ENCODE measurements around the gene GSTO2. TPM values are rescaled to one million over a fixed set of nuclear protein-coding genes. Genes with fewer than 3 reads are reported as not detected.
A peak's percentile ranks its signal among the peaks of the same experiment; 100 is the strongest.

The GSTO2 gene
- total and polyA plus RNA-seq, 2 of the 13 experiments (the other 11 are each of a cell fraction or from before 2014, with no cell fraction given), result 2.1 to 7.9 TPM

DNA sequence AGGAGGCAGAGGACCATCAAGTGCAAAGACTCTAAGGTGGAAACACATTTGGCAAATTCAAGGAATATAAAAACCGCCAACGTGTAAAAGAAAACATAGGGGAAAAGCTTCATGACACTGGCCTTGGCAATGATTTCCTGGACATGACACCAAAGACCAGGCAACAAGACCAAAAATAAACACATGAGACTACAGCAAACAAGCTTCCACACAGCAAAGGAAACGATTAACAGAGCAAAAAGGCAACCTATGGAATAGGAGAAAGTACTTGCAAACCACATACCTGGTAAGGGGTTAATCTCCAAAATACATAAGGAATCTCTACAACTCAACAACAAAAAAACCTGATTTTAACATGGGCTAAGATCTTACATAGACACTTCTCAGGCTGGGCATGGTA is 10.8 kb upstream of the GSTO2 start (continued):
- TF ChIP-seq ZNF431 (CRISPR knock-in tag; IDR thresholded peaks at IDR 0.05; ENCODE audit: borderline replicate concordance, low read depth) (0 out of 2 replicates have a peak, but pooled peaks have one; percentile 36), KAT7 (CRISPR knock-in tag; IDR thresholded peaks at IDR 0.05; ENCODE audit: borderline replicate concordance) (0 out of 2 replicates have a peak, but pooled peaks have one; percentile 23), NCOA2 (CRISPR knock-in tag; IDR thresholded peaks at IDR 0.05) (peak; percentile 44; the same call in 1 of the 2 replicates), ZNF652 (CRISPR knock-in tag; IDR thresholded peaks at IDR 0.05; ENCODE audit: borderline replicate concordance, low read depth) (peak; percentile 91), KDM6A (CRISPR knock-in tag; IDR thresholded peaks at IDR 0.05; ENCODE audit: low read depth) (0 out of 2 replicates have a peak, but pooled peaks have one; percentile 27), FOXA3 (CRISPR knock-in tag; IDR thresholded peaks at IDR 0.05) (peak; percentile 77), BCL6 (CRISPR knock-in tag; IDR thresholded peaks at IDR 0.05) (peak; percentile 68), ZFP36L1 (CRISPR knock-in tag; IDR thresholded peaks at IDR 0.05) (0 out of 2 replicates have a peak, but pooled peaks have one; percentile 57)
- TF ChIP-seq, protein P1, sequence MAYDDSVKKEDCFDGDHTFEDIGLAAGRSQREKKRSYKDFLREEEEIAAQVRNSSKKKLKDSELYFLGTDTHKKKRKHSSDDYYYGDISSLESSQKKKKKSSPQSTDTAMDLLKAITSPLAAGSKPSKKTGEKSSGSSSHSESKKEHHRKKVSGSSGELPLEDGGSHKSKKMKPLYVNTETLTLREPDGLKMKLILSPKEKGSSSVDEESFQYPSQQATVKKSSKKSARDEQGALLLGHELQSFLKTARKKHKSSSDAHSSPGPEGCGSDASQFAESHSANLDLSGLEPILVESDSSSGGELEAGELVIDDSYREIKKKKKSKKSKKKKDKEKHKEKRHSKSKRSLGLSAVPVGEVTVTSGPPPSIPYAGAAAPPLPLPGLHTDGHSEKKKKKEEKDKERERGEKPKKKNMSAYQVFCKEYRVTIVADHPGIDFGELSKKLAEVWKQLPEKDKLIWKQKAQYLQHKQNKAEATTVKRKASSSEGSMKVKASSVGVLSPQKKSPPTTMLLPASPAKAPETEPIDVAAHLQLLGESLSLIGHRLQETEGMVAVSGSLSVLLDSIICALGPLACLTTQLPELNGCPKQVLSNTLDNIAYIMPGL (CRISPR knock-in tag; IDR thresholded peaks at IDR 0.05; ENCODE audit: borderline replicate concordance in 1 of 2, low read depth in 1 of 2), result no peak
- TF ChIP-seq, protein P2, sequence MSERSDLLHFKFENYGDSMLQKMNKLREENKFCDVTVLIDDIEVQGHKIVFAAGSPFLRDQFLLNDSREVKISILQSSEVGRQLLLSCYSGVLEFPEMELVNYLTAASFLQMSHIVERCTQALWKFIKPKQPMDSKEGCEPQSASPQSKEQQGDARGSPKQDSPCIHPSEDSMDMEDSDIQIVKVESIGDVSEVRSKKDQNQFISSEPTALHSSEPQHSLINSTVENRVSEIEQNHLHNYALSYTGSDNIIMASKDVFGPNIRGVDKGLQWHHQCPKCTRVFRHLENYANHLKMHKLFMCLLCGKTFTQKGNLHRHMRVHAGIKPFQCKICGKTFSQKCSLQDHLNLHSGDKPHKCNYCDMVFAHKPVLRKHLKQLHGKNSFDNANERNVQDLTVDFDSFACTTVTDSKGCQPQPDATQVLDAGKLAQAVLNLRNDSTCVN (CRISPR knock-in tag; IDR thresholded peaks at IDR 0.05; ENCODE audit: borderline replicate concordance), result no peak
- TF ChIP-seq, protein P3, sequence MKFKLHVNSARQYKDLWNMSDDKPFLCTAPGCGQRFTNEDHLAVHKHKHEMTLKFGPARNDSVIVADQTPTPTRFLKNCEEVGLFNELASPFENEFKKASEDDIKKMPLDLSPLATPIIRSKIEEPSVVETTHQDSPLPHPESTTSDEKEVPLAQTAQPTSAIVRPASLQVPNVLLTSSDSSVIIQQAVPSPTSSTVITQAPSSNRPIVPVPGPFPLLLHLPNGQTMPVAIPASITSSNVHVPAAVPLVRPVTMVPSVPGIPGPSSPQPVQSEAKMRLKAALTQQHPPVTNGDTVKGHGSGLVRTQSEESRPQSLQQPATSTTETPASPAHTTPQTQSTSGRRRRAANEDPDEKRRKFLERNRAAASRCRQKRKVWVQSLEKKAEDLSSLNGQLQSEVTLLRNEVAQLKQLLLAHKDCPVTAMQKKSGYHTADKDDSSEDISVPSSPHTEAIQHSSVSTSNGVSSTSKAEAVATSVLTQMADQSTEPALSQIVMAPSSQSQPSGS (CRISPR knock-in tag; IDR thresholded peaks at IDR 0.05), result no peak
- TF ChIP-seq, protein P4, sequence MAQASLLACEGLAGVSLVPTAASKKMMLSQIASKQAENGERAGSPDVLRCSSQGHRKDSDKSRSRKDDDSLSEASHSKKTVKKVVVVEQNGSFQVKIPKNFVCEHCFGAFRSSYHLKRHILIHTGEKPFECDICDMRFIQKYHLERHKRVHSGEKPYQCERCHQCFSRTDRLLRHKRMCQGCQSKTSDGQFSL (CRISPR knock-in tag; IDR thresholded peaks at IDR 0.05), result no peak

All from HepG2 (cell line).